ENCODE measurements around the gene BLOC1S2. TPM values are rescaled to one million over a fixed set of nuclear protein-coding genes. Genes with fewer than 3 reads are reported as not detected.

BLOC1S2 gene
- total and polyA plus RNA-seq, 2 of the 8 experiments (the other 6 are each of a cell fraction or from before 2014, with no cell fraction given): 25.1 to 50.6 TPM

- Histone ChIP-seq H3K27me3 (replicated peaks in 1 of 4; ENCODE audit: control insufficient read depth in 3 of 4, extremely low read depth in 1 of 4, insufficient read depth in 3 of 4, low read length in 3 of 4) (no peaks in the 10 kb centered on the region), H3K36me3 (ENCODE audit: control insufficient read depth in 2 of 4, insufficient read depth in 4 of 4, low read length in 3 of 4) (peaks cover 3 to 51% (median 19%) of the 10 kb centered on the region in 4 experiments; a peak in 7 of 8 replicates)
- FAIRE-seq: no peak
Measured at GRCh38 chr10:100253041-100253440, 33.4 kb downstream of the BLOC1S2 start.

More at GRCh38 chr10:100253041-100253440, 33.4 kb downstream of the BLOC1S2 start:
- Histone ChIP-seq H2BK5ac (ENCODE audit: low read depth, low read length) (no peak overlapping the region), H2BK20ac (ENCODE audit: low read length) (no peak overlapping the region), H2AK5ac (ENCODE audit: low read depth, low read length) (no peak overlapping the region), H2BK12ac (ENCODE audit: low read depth, low read length) (no peak overlapping the region), H2BK15ac (ENCODE audit: low read length) (no peak overlapping the region), H3K4me3 (ENCODE audit: extremely low read depth in 1 of 4, insufficient read depth in 2 of 4, low read depth in 3 of 4, low read length in 4 of 4) (no peak overlapping the region), H2BK120ac (replicated peaks; ENCODE audit: low read depth, low read length) (no peak overlapping the region), H3K23me2 (ENCODE audit: low read depth, low read length) (no peaks in the 10 kb centered on the region), H3K14ac (ENCODE audit: insufficient read length) (no peak overlapping the region), H3K23ac (ENCODE audit: insufficient read length) (no peak overlapping the region), H4K20me1 (replicated peaks in 1 of 2; ENCODE audit: control insufficient read depth in 1 of 2, insufficient read depth in 2 of 2, low read length in 2 of 2) (peaks cover 0 to 1% of the 10 kb centered on the region in 2 experiments), H3K4me2 (ENCODE audit: insufficient read depth in 1 of 2, low read depth in 2 of 2, low read length in 2 of 2) (no peak overlapping the region), H2AFZ (ENCODE audit: low read length) (no peak overlapping the region), H3K4me1 (replicated peaks in 1 of 4; ENCODE audit: control insufficient read depth in 3 of 4, insufficient read depth in 4 of 4, low read length in 3 of 4) (no peaks in the 10 kb centered on the region), H4K5ac (ENCODE audit: insufficient read length, low read depth, low read length) (no peak overlapping the region), H3K9ac (replicated peaks in 1 of 4; ENCODE audit: extremely low read depth in 1 of 4, low read depth in 3 of 4, low read length in 3 of 4) (no peak overlapping the region), H3K9me3 (ENCODE audit: insufficient read depth in 2 of 2, low read depth in 1 of 2, low read length in 1 of 2) (no peaks in the 10 kb centered on the region), H3K18ac (ENCODE audit: extremely low read depth, low read length) (no peak overlapping the region), H3K79me1 (ENCODE audit: low read depth, low read length) (no peaks in the 10 kb centered on the region), H3K27ac (ENCODE audit: low read depth, low read length) (no peak overlapping the region), H3K4ac (replicated peaks; ENCODE audit: insufficient read length, low read depth, low read length) (no peak overlapping the region), H3K79me2 (ENCODE audit: control insufficient read depth in 1 of 2, insufficient read depth in 2 of 2, low read length in 2 of 2) (no peaks in the 10 kb centered on the region), H4K8ac (ENCODE audit: extremely low read depth, insufficient read depth, low read length) (no peak overlapping the region), H4K91ac (replicated peaks; ENCODE audit: insufficient read length, low read length) (no peak overlapping the region), H3K56ac (replicated peaks; ENCODE audit: insufficient read length, low read depth, low read length) (no peak overlapping the region)
- TF ChIP-seq KDM4A (IDR thresholded peaks at IDR 0.05; ENCODE audit: low read depth, low read length, severe bottlenecking): no peak
- no peak for TF ChIP-seq NANOG (IDR thresholded peaks at IDR 0.05; ENCODE audit: insufficient read depth, low read depth, low read length, poor library complexity, severe bottlenecking)
- TF ChIP-seq SUZ12 (IDR thresholded peaks at IDR 0.05; ENCODE audit: low read length): no peak
- no peak for TF ChIP-seq MAFK (IDR thresholded peaks at IDR 0.05; ENCODE audit: low read depth, low read length)
- no peak for TF ChIP-seq JUND (IDR thresholded peaks at IDR 0.05; ENCODE audit: low read length)
- TF ChIP-seq EZH2 (IDR thresholded peaks at IDR 0.05; ENCODE audit: low read depth, low read length, severe bottlenecking): no peak
- TF ChIP-seq MAX (IDR thresholded peaks at IDR 0.05): no peak
- TF ChIP-seq TBP (IDR thresholded peaks at IDR 0.05; ENCODE audit: low read depth, low read length): no peak
- no peak for TF ChIP-seq RNF2 (IDR thresholded peaks at IDR 0.05; ENCODE audit: borderline replicate concordance, low read depth, low read length, missing control alignments, poor library complexity, severe bottlenecking)
- DNase-seq (ENCODE audit: low read depth in 1 of 2, low spot score in 2 of 2): no peak
- ChIA-PET POLR2A (ENCODE audit: partially characterized antibody) (interaction anchor here (1.4 to 1.5 kb wide), 2 partner anchors 10 to 14 kb away, joined by 3 to 4 read pairs; no protein-coding TSS in a partner anchor), CTCF (ENCODE audit: partially characterized antibody) (interaction anchor here (0.7 kb wide), 1 partner anchor 9 kb away, joined by 3 read pairs; no protein-coding TSS in a partner anchor)
- 92% methylated on average over 5 of the region's 5 CpGs; no CpG with 5 or more reads in 1 of the 2 experiments for WGBS, 2 experiments (ENCODE audit: extremely low coverage in 1 of 2, insufficient coverage in 1 of 2, insufficient read length in 1 of 2, insufficient replicate concordance in 2 of 2, low coverage in 1 of 2, low lambda C conversion rate in 2 of 2, missing lambda C conversion rate in 1 of 2)
